Activated CD8-positive, alpha-beta memory T cell treated with anti-CD3 and anti-CD28 coated beads for 4 hours (primary cell): ENCODE data around the gene TSHZ2.

ENCODE experiments used
- DNase-seq, 2 donors: peaks; one replicate each; pipeline ENCODE4 v3.0.0-alpha.2; 2020; ENCODE audit warnings: low read depth in 2 of 2

TSHZ2 gene

DNA sequence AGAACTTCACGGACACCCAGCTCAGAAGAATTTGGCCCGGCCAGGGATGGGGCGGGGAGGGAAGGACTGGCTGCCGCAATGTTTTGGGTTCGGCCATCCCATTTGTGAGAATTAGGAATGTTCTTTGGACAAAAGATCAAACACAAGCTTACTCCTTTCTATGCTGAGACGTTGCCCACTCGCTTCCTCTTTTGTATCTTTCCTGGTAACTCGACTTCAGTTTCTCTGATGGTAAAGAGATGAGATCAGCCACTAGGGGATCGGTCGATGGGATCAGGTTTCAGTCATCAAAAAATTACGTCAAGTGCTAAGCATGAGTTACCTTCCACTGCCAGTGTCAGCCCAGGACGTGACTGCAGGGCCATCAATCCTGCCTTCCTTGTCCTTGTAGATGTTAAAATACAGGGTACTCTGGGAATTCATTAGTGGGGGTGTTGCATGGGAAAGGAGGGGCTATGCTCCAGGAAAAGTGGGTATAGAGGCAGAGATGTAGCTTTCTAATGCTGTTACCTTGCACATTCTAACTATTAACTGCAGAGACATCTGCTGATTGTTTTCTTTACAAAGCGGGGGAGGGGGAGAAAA lies 190.2 kb downstream of the TSHZ2 start:
- DNase-seq, result no peak

DNA sequence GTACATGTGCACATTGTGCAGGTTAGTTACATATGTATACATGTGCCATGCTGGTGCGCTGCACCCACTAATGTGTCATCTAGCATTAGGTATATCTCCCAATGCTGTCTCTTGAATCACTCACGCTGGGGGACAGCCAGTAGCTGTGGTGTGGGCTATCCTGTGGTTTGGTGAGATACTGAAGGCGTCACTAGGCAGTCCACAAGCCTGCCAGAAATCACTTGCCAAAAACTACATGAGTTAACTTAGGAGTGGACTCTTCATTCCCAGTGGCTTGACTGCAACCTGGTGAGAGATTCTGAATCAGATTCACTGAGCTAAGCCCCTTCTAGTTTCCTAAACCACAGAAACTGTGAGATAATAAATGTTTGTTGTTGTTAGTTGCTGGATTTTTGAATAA lies 191.3 kb downstream of the TSHZ2 start:
- no peak for DNase-seq

DNA sequence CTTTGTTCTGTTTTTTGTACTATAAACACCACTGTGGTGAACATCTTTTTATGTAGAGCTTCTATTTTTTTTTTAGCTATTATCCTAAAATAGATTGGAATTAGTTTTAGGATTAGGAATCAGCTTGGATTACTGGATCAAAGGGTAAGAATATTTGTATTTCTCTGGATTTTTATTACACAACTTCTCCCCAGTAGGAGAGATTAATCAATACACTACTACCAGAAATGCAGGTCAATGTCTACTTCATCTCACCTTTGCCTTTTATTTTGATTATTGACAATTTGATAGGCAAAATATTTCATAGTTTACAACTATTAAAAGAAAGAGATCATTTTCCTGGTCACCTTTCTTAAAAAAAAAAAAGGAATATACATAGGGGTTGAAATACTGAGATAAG lies 191.9 kb downstream of the TSHZ2 start:
- no peak for DNase-seq

DNA sequence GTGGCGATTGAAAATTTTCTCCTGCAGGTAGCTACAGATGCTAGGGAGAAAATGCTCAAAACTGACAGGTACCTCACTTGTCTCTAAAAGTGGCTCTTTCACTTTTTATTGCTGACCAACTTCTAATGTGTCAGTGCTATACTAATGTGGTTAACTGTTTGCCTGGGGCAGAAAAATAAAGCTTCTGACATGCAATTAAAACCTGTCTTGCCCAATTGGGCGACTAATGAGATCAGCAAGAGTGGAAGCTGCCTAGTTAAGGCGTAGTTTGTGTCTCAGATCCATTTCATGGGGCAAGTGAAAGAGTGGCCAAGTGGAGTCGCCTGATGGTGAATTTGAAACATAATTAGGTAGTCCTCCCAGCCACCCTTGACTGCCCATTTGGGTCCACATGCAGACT lies 193.3 kb downstream of the TSHZ2 start:
- DNase-seq, result no peak

DNA sequence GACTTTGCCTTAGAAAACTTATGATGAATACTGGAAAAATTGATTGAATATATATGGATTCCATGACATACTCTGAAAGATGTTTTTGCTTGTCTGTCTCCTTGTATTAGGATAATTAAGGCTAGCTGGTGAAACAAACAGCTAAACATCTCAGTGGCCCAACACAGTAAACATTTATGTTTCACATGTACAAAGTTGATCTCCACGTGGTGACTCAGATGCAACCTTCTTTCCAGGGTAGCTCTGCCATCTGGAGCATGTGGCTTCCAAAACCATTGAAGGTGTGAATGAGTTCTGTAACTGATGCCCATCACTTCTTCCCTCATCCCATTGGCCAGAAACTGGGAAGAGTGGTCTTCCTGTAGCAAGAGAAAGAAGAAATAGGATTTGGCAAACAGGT lies 196.3 kb downstream of the TSHZ2 start:
- DNase-seq, result no peak

DNA sequence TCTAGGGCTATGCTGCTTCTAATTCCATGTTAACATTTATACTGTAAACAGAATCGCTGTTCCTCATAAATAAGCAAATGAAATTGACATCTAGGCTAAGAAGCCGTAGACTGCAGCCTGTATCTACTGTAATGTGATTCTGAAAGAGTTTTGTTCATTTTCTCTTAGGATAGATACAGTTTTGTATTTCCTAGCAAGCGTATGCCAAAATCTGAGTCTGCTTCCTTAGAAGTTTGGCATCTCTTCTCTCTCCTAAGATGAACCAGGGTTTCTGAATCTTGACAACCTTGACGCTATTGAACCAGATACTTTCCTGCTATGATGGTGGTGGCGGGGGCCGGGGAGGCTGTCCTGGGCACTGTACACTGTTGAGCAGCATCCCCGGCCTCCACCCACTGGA lies 198.0 kb downstream of the TSHZ2 start:
- no peak for DNase-seq

DNA sequence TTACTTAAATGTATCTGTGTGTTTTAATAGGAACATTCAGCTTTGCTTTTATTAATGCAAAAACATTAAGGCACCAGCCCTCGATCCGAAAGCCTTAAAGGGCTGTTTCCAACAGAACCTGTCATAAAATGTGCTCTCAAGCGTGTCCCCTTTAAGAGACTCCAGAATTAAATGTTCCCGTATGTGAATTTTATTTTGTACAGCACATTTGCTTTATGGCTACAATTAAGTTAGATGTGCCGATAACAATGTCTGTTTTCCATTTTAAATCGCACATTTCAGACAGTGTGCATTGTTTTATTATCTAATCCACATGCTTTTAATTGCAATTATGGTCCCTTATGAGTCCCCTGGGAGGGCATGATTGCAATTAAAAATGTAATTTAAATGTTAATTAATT lies 198.9 kb downstream of the TSHZ2 start:
- DNase-seq, result no peak

DNA sequence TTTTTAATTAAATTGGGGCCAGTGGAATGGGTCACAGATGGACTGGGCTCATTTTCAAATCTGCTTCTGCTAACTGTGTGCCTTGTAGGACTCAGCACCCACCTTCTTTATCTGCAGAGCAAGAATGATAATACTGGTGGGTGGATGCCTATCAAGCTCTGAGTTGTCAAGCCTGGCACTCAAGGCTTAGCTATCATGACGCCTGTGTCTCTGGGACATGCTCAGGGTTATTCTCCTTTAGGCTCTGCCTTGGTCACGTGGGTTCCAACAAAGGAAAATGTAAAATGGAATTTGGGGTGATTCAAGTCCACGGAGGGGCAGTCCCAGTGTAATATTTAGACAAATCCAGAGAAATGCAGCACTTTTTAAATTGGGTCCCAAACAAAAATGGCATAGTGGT lies 202.3 kb downstream of the TSHZ2 start:
- no peak for DNase-seq

DNA sequence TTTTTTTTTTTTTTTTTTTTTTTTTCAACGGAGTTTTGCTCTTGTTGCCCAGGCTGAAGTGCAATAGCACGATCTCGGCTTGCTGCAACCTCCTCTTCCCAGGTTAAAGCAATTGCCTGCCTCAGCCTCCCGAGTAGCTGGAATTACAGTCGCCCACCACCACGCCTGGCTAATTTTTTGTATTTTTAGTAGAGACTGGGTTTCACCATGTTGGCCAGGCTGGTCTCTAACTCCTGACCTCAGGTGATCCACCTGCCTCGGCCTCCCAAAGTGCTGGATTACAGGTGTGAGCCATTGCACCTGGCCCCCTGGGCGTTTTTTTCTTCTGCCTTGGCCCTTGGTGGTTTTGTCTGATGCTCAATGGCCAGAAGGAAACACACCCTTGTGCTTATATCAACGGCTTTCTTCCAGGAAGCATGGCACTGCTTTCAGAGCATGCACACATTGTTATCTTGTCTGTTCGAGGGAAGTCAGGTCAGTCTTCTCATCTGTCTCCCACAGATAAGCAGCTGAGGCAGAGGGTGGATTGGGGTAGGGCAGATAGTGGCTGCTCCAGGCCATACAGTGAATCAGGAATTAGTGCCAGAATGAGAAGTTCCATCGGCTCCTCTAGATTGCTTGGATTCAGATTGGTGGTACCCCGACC lies 203.1 kb downstream of the TSHZ2 start:
- no peak for DNase-seq

DNA sequence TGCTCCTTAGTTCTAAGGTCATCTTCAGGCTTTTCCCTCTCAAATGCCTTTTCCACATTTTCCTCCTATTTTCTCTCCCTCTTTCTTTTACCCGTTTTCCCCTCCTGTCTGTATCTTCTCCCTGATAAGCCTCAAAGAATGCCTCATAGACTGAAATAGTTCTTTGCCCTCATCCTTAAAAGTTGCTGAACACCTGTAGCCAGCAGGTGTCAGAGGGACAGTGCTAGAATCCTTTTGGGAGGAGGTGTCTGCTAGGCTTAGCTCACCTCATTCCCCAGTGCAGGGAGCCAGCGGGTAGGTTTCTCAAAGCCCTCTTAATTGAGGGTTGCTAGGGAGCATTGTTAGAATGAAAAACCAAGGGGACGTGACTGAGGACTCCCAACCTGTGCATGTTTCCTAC lies 204.0 kb downstream of the TSHZ2 start:
- no peak for DNase-seq

DNA sequence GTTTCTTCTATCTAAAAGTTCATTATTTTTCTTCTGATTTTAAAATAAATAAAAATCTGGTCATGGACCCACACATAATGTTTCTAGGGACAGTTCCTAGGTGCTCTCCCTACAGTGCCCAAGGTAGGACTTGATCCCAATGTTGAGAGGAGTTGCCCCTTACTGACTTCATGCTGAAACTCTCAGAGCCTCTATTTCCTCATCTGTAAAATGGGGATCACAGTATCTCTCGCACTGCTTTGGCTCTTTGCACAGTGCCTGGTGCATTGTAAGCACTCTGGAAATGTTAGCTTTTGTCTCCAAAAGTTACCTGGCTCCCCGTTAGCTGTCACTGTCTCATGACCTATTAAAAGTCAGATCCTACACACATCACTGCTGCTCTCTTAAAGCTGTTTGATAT lies 205.5 kb downstream of the TSHZ2 start:
- DNase-seq, result no peak

DNA sequence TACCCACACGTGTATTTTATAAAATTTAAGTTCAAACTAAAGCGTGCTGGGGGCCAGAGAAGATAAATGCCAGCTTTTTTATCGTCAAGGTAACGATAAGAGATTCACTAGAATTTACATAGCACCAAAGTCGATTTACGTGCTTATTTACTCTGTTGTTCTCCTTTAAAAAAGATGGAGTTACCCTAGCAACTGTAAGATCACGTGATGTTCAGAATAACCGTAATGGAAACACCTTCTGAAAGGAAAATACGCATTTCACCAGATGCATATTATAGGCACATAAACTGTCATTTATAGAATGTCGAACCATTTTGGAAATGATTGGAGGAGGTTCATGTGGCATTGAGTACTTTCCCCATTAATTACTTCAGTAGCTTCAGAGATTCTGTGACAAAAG lies 207.6 kb downstream of the TSHZ2 start:
- no peak for DNase-seq

DNA sequence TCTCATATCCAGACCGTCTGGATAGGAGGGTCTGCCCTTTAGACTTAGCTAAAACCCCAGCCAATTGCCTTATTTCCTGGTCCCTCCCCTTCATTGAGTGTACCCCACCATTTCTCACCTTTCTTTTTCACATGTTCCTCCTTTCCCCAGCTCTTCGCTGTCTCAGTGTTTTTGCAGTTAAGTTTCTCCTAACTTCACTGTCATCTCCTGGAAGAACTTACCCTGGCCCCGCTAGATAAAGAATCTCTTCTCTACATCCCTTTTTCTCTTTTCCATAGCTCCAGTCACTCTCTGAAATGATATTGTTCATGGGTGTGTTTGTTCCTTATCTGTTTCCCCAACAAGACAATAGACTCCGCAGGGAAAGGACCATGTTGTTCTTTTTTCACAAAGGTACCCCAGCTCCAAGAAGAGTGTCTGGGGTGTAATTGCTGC lies 208.8 kb downstream of the TSHZ2 start:
- DNase-seq, result no peak

DNA sequence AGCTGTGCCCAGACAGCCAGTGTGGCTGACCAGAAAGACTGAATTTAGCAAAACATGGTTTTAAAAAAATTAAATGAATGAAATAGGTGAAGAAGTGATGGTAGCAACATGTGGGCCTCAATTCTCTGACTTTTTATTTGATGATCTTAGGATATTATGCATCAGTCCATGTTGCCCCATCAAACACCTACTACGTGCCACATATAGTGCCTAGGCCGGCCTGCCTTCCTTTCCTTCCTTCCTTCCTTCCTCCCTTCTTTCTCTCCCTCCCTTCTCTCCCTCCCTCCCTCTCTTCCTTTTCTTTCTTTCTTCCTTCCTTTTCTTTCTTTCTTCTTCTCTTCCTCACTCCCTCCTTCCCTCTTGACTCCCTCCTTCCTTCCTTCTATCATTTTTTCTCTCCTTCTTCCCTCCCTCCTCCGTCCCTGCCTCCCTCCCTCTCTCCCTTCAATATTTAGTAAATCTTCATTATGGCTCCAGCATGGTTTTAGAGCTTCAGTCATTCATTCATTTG lies 209.8 kb downstream of the TSHZ2 start:
- no peak for DNase-seq

DNA sequence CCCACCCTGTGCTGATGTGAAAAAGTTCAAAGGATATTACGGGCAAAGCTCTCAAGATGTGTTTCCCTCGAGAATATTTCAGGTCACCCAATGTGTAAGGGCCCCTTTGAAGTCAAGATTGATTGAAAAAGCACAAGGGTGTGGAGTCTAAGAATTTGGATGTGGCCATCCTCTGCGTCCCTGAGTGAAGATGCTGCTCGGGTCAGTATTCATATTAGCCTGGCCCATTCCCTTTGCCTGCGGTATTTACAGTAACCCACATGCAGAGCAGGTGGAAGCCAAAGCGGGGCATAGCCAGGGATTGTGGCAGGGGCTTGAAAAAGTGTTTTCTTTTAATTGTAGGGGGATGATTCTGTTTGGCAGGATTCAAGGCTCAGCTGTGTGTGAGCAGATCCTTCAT lies 211.0 kb downstream of the TSHZ2 start:
- no peak for DNase-seq

DNA sequence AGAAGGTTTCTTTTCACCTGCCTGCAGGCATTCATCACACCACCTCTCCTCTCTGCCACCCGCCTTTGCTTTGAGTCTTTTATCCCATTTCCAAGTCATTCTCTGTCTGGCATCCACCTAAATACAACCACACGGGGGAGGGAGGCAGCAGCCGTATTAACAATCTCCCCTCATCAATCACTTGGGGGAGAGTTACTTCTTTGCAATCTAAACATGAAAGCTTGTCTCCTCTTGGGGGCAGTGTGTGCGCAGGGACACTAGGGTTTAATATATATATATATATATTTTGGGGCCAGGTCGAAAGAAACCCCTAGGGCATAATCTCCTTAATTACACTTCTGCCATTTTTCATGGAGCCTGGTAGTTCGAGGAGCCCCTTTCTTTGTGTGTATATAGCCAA lies 214.5 kb downstream of the TSHZ2 start:
- DNase-seq, result no peak

DNA sequence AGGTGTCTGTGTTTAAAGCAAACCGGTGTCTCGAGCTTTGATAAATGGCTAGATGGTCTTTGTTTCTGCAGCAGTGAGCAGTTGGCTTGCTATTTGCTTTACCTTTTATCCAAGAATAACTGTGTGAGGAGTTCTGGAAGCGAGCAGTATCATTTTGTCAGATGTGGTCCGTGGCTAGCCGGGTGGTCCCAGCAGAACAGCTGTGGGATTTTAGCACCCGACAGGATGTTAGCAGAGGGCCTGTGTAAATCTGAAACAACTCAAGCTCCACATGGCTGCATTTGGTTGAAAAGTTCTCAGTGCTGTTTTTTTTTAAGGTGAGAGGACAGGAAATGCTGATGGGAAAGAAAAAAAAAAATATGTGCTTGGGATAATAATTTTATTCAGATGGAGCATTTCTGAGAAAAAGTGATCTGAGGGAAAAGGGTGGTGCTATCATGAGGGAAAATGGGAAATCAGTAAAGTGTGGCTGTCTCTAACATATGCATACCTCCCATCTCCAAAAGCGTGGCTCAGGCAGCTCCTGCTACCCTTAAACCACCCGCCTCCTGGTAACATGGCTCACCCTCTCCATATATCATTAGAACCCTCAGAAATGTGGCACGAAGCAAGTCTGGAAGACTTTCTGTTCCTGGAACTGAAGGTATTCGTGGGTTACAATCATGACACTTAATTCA lies 215.4 kb downstream of the TSHZ2 start:
- DNase-seq, result no peak

DNA sequence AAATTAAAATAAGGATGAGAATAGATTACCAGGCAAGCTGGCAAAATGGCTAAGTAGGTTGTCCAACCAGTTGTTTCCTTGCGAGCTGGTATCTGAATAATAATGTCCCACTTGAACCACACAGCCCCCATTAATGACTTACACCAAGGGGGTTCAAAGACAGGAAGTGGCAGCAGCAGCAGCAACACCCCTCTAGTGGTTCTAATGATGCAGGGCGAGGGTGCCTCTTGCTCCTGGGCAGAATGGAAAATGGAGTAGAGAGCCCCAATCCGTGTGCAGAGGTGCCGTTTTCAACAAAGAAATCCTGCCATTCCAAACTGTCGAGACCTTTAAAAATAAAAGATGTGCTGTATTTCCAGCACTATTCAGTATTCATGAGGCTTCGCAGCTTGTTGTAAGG lies 218.1 kb downstream of the TSHZ2 start:
- DNase-seq, result no peak

DNA sequence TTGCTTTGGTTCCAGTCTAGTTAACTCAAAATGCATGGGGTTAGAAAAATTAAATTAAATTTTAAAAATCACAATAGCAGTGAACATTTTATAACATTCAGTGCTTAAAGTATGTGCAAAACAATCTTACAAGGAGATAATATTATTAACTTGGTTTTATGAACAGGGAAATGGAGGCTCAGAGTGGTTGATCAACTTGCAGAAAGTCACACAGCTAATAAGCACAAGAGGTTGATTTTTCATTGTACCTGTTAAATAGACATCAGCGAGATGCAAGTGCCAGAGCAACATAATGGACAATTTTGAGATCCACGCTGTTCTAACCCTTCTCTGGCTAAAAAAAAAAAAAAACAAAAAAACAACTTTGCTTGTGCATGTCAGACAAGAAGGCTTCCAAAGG lies 219.8 kb downstream of the TSHZ2 start:
- DNase-seq, result no peak

DNA sequence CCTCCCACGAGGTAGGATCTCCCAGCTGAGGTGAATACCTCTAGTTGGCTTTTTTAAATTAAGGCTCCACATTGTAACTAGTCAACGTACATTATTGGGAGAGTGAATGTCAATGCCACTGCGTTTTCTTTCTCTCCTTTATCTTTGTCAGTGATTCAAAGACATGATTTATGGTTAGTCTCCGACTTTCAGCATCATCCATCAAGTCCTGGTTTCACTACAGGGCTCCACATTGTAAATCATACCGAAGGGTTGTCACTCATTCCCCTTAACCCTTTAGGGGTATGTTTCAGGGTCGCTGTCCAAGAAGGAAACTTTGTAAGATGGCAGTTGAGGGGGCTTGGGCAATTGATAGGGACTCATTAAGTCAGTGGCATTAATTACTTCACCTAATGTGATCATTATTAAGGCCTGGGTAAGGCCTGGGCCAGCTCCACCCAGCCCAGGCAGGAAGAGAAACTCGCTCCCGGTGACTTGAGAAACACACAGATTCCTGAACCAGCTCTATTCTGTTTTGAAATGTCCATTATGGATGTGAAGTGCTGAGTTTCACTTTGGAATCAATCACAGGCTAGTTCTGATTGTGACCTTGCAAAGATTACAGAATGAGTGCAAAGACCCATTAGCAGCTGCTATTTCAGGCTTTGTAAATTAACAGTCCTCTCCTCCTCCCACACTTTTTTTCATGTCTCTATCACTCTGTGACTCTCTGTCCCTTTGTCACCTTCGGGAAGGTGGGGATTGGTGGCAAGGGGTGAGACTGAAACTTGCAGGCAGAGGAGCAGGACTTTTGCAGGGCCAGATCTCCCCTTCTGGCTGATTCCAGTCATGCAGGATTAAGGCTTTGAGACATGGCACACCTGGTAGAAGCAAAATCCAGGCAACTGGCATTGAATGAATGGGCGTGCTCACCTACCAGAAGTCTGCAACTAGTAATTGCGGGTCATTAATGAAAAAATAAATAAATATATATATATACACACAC lies 222.4 kb downstream of the TSHZ2 start:
- no peak for DNase-seq

DNA sequence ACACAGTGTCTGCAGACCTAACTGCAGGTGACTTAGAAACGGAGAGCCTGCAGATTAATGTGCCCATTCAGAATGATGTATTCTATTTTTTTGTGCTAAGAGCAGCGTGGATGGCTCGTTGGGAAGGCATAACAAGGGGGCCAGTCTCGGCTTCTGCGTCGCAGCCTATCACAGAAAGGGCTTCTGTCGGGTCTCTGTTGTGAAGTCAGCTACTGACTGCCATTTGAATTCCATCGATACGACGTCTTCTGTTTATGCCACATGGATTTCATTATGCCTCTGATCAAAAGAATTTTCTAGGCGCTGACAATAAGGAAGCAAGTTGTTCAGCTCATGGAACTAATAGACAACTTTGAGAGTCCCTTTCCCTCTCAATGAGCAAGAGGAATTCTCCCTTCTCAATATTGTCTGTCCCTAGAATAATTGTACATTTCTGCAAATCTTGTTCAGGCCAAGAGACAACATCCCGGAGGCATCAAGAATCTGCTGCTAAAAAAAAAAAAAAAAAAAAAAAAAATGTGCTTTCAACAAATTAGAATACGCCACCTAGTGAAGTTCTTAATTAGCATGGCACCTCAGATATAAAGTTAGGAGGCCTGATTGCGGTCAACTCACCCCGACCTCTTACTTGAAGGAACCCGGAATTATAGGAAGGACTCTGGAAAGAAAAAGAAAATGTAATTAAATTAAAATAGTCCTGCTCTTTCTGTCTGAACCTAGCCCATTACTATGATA lies 223.9 kb downstream of the TSHZ2 start:
- no peak for DNase-seq
